A549 (cell line): ENCODE results near the gene SLC35F4.

Source experiments
- CHD2 ChIP-seq: fragments of 150-350 bp; IDR thresholded peaks from 2 replicates; pipeline ENCODE4 v1.6.1; 2014; ENCODE audit warnings: low read length; ENCODE audit not compliant: partially characterized antibody
- HOXB5 ChIP-seq: fragments of 250-450 bp; sonication (Bioruptor Pico); IDR thresholded peaks from 2 replicates; pipeline ENCODE4 v1.5.0; 2020; ENCODE audit warnings: mild to moderate bottlenecking, moderate library complexity
- JUNB ChIP-seq: fragments of >200 bp; sonication (Bioruptor Twin); formaldehyde crosslinking; IDR thresholded peaks from 2 replicates; pipeline ENCODE4 v1.6.1; 2016
- MAZ ChIP-seq: fragments of 150-350 bp; IDR thresholded peaks from 2 replicates; pipeline ENCODE4 v1.6.1; 2014; ENCODE audit warnings: antibody characterized with exemption, low read depth, low read length, borderline replicate concordance
- MYC ChIP-seq: IDR thresholded peaks from 2 replicates; pipeline ENCODE4 v1.6.1; 2012; ENCODE audit warnings: mild to moderate bottlenecking, inconsistent platforms, low read length, improper control_type of control experiment, borderline replicate concordance
- POLR2A ChIP-seq: IDR thresholded peaks from 2 replicates; pipeline ENCODE4 v1.6.1; 2012; ENCODE audit warnings: mild to moderate bottlenecking, low read length
- RAD21 ChIP-seq, 2 experiments: fragments of >200 bp in 1 of 2; sonication (Bioruptor Twin) in 1 of 2; formaldehyde crosslinking in 1 of 2; IDR thresholded peaks in 1 of 2; conservative IDR thresholded peaks in 1 of 2; 2 replicates in 1 of 2; 3 replicates in 1 of 2; pipeline ENCODE4 v1.6.1; 2012 to 2018; ENCODE audit warnings: inconsistent platforms in 1 of 2
- RNF2 ChIP-seq: fragments of 200-600 bp; sonication (generic); IDR thresholded peaks from 2 replicates; pipeline ENCODE4 v1.6.1; 2016; ENCODE audit warnings: low read depth, mild to moderate bottlenecking, antibody characterized with exemption, moderate library complexity, borderline replicate concordance
- TF ChIP-seq, protein P1 (sequence below): fragments of >200 bp; sonication (Bioruptor Twin); formaldehyde crosslinking; IDR thresholded peaks from 3 replicates; pipeline ENCODE4 v1.5.1; 2016
- TF ChIP-seq, protein P2 (sequence below): fragments of 450-650 bp; IDR thresholded peaks from 2 replicates; pipeline ENCODE4 v1.6.1; 2014; ENCODE audit warnings: antibody characterized with exemption
- TF ChIP-seq, protein P3 (sequence below): fragments of 250-450 bp; sonication (Bioruptor Pico); IDR thresholded peaks from 2 replicates; pipeline ENCODE4 v1.5.0; 2021; ENCODE audit warnings: mild to moderate bottlenecking, moderate library complexity, borderline replicate concordance
- TF ChIP-seq, protein P4 (sequence below): fragments of 200-600 bp; sonication (generic); IDR thresholded peaks from 2 replicates; pipeline ENCODE4 v1.6.1; 2016; ENCODE audit warnings: antibody characterized with exemption, mild to moderate bottlenecking, moderate library complexity

DNA sequence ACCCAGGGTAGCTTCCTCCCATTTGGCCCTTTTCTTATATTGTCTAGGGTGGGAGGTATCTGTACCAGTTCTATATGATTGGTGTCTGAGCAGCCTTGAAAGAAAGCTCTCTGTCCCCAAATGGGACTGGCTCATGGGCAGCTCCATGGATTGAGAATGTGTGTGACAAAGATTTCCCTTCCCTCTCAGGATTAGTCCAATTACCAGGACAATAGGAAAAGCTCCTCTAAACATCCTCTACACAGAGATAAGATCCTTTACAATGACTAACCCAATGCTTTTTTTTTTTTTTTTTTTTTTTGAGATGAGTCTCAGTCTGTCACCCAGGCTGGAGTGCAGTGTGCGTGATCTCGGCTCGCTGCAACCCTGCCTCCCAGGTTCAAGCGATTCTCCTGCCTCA, 112.1 kb downstream of the SLC35F4 start:
- TF ChIP-seq RNF2 (no peak), CHD2 (no peak), JUNB (no peak), POLR2A (no peak), MYC (no peak), HOXB5 (CRISPR knock-in tag) (no peak), MAZ (no peak), RAD21 (conservative IDR thresholded peaks at IDR 0.05 in 1 of 2, IDR thresholded peaks at IDR 0.05 in 1 of 2) (no peak)
- TF ChIP-seq, protein P1, sequence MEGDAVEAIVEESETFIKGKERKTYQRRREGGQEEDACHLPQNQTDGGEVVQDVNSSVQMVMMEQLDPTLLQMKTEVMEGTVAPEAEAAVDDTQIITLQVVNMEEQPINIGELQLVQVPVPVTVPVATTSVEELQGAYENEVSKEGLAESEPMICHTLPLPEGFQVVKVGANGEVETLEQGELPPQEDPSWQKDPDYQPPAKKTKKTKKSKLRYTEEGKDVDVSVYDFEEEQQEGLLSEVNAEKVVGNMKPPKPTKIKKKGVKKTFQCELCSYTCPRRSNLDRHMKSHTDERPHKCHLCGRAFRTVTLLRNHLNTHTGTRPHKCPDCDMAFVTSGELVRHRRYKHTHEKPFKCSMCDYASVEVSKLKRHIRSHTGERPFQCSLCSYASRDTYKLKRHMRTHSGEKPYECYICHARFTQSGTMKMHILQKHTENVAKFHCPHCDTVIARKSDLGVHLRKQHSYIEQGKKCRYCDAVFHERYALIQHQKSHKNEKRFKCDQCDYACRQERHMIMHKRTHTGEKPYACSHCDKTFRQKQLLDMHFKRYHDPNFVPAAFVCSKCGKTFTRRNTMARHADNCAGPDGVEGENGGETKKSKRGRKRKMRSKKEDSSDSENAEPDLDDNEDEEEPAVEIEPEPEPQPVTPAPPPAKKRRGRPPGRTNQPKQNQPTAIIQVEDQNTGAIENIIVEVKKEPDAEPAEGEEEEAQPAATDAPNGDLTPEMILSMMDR = no peak
- TF ChIP-seq, protein P2, sequence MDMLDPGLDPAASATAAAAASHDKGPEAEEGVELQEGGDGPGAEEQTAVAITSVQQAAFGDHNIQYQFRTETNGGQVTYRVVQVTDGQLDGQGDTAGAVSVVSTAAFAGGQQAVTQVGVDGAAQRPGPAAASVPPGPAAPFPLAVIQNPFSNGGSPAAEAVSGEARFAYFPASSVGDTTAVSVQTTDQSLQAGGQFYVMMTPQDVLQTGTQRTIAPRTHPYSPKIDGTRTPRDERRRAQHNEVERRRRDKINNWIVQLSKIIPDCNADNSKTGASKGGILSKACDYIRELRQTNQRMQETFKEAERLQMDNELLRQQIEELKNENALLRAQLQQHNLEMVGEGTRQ = no peak
- TF ChIP-seq, protein P3, sequence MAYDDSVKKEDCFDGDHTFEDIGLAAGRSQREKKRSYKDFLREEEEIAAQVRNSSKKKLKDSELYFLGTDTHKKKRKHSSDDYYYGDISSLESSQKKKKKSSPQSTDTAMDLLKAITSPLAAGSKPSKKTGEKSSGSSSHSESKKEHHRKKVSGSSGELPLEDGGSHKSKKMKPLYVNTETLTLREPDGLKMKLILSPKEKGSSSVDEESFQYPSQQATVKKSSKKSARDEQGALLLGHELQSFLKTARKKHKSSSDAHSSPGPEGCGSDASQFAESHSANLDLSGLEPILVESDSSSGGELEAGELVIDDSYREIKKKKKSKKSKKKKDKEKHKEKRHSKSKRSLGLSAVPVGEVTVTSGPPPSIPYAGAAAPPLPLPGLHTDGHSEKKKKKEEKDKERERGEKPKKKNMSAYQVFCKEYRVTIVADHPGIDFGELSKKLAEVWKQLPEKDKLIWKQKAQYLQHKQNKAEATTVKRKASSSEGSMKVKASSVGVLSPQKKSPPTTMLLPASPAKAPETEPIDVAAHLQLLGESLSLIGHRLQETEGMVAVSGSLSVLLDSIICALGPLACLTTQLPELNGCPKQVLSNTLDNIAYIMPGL = no peak
- TF ChIP-seq, protein P4, sequence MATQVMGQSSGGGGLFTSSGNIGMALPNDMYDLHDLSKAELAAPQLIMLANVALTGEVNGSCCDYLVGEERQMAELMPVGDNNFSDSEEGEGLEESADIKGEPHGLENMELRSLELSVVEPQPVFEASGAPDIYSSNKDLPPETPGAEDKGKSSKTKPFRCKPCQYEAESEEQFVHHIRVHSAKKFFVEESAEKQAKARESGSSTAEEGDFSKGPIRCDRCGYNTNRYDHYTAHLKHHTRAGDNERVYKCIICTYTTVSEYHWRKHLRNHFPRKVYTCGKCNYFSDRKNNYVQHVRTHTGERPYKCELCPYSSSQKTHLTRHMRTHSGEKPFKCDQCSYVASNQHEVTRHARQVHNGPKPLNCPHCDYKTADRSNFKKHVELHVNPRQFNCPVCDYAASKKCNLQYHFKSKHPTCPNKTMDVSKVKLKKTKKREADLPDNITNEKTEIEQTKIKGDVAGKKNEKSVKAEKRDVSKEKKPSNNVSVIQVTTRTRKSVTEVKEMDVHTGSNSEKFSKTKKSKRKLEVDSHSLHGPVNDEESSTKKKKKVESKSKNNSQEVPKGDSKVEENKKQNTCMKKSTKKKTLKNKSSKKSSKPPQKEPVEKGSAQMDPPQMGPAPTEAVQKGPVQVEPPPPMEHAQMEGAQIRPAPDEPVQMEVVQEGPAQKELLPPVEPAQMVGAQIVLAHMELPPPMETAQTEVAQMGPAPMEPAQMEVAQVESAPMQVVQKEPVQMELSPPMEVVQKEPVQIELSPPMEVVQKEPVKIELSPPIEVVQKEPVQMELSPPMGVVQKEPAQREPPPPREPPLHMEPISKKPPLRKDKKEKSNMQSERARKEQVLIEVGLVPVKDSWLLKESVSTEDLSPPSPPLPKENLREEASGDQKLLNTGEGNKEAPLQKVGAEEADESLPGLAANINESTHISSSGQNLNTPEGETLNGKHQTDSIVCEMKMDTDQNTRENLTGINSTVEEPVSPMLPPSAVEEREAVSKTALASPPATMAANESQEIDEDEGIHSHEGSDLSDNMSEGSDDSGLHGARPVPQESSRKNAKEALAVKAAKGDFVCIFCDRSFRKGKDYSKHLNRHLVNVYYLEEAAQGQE = no peak
